Measurements from ENCODE around the gene DUOX2.

Gene DUOX2

GRCh38 chr15:45149060-45149459 lies 35.1 kb upstream of the DUOX2 start:
- peaks cover 10% of the 10 kb centered on the region for H3K36me3 ChIP-seq
- no peaks in the 10 kb centered on the region for H3K27me3 ChIP-seq
- no peak overlapping the region for H3K4me3 ChIP-seq (ENCODE audit: low read depth in 1 of 2, low read length in 1 of 2)
- TF ChIP-seq, protein P1, sequence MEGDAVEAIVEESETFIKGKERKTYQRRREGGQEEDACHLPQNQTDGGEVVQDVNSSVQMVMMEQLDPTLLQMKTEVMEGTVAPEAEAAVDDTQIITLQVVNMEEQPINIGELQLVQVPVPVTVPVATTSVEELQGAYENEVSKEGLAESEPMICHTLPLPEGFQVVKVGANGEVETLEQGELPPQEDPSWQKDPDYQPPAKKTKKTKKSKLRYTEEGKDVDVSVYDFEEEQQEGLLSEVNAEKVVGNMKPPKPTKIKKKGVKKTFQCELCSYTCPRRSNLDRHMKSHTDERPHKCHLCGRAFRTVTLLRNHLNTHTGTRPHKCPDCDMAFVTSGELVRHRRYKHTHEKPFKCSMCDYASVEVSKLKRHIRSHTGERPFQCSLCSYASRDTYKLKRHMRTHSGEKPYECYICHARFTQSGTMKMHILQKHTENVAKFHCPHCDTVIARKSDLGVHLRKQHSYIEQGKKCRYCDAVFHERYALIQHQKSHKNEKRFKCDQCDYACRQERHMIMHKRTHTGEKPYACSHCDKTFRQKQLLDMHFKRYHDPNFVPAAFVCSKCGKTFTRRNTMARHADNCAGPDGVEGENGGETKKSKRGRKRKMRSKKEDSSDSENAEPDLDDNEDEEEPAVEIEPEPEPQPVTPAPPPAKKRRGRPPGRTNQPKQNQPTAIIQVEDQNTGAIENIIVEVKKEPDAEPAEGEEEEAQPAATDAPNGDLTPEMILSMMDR (IDR thresholded peaks at IDR 0.05), result no peak
- H3K9me3 ChIP-seq, result no peaks in the 10 kb centered on the region
- H3K27ac ChIP-seq, result no peak overlapping the region
- H3K4me1 ChIP-seq (ENCODE audit: control insufficient read depth in 1 of 2, insufficient read depth in 1 of 2, low read depth in 1 of 2, low read length in 1 of 2), result no peaks in the 10 kb centered on the region

DNA sequence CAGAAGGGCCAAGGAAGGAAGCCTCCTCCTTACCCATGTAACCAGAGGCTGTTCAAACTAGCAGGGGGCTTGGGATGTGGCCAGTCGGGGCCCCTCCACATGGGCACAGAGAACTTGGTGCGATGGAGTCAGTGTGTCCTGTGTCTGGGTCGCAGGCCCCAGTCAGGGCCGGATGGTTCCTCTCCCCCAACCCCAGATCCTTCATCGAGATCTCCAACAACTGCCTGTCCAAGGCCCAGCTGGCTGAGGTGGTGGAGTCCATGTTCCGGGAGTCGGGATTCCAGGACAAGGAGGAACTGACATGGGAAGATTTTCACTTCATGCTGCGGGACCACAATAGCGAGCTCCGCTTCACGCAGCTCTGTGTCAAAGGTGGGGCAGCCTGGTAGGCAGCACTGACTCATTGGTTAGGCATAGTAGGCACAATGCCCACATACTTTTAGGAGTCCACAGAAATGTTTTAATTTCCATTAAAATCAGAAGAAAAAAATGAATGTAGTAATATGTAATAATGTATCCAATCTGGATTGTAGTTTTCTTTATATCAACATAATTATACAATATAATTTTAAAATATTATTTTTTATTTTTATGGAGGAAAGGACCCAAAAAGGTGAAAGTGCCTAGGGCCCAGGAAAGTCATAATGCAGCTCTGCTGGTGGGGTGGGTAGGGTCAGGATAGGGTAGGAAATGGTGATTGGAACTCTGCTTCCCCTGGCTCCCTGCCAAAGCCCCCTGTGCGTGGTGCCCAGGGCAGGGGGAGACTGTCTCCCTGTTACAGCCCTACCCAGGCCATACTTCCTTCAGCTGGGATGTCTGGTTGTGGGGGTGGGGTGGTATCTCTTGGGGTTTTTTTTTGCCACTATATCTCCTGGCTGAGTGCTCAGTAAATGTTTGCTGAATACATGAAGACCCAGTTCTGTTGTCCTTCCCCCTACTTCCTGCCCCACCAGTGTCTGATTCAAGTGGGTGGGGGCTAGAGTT lies 34.4 kb upstream of the DUOX2 start:
- H3K27me3 ChIP-seq, result no peaks in the 10 kb centered on the region

GRCh38 chr15:45147606-45148005 lies 33.6 kb upstream of the DUOX2 start:
- no peaks in the 10 kb centered on the region for H3K9me3 ChIP-seq
- no peaks in the 10 kb centered on the region for H3K27me3 ChIP-seq
- no peak overlapping the region for H3K4me3 ChIP-seq (ENCODE audit: low read depth in 1 of 2, low read length in 1 of 2)
- H3K27ac ChIP-seq, result no peak overlapping the region
- TF ChIP-seq, protein P1 (IDR thresholded peaks at IDR 0.05), result no peak
- H3K36me3 ChIP-seq, result peaks cover 10% of the 10 kb centered on the region
- H3K4me1 ChIP-seq (ENCODE audit: control insufficient read depth in 1 of 2, insufficient read depth in 1 of 2, low read depth in 1 of 2, low read length in 1 of 2), result no peaks in the 10 kb centered on the region

More for the DNA sequence above, 34.4 kb upstream of the DUOX2 start:
- Histone ChIP-seq H3K27ac (no peak overlapping the region), H3K9me3 (no peaks in the 10 kb centered on the region), H3K4me3 (ENCODE audit: low read depth in 1 of 2, low read length in 1 of 2) (no peak overlapping the region), H3K4me1 (ENCODE audit: control insufficient read depth in 1 of 2, insufficient read depth in 1 of 2, low read depth in 1 of 2, low read length in 1 of 2) (no peaks in the 10 kb centered on the region), H3K36me3 (peaks cover 10% of the 10 kb centered on the region)
- TF ChIP-seq, protein P1 (IDR thresholded peaks at IDR 0.05), result no peak

DNA sequence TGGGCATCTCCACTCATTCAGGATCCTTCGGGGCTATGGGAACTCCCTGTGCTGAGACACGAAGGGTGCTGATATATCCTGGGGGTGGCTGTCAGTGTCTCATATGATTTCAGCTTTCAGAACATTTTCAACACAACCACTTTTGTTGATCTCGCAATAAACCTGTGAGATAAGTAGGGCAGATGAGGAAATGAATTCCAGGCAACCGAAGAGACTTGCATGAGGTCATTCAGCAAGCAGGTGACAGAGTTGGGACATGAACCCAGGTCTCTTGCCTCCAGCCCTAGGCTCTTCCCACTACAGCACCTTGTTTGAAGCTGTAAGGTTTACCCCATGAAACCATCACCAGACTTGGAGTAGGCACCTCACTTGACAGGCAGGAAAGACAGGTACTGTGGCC lies 32.4 kb upstream of the DUOX2 start:
- no peak overlapping the region for H3K27ac ChIP-seq
- no peak overlapping the region for H3K4me3 ChIP-seq (ENCODE audit: low read depth in 1 of 2, low read length in 1 of 2)

DNA sequence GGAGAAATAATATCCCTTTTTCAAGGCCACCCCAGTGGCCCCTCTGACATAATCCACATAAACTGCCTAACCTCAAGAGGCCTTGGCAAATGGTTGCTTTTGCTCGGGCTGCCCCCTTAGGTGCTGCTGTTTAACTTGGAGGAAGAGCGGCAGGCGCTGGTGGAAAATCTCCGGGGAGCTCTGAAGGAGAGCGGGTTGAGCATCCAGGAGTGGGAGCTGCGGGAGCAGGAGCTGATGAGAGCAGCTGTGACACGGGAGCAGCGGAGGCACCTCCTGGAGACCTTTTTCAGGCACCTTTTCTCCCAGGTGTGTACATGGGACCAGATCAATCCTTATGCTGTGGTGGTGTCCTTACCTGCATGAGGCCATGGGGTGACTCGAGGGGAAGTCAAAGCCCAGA lies 30.8 kb upstream of the DUOX2 start:
- H3K36me3 ChIP-seq, result no peaks in the 10 kb centered on the region
- H3K4me1 ChIP-seq (ENCODE audit: control insufficient read depth in 1 of 2, insufficient read depth in 1 of 2, low read depth in 1 of 2, low read length in 1 of 2), result no peaks in the 10 kb centered on the region
- no peak overlapping the region for H3K4me3 ChIP-seq (ENCODE audit: low read depth in 1 of 2, low read length in 1 of 2)

More for the DNA sequence above, 32.4 kb upstream of the DUOX2 start:
- H3K27me3 ChIP-seq, result no peaks in the 10 kb centered on the region
- no peaks in the 10 kb centered on the region for H3K36me3 ChIP-seq
- no peaks in the 10 kb centered on the region for H3K4me1 ChIP-seq (ENCODE audit: control insufficient read depth in 1 of 2, insufficient read depth in 1 of 2, low read depth in 1 of 2, low read length in 1 of 2)
- H3K9me3 ChIP-seq, result no peaks in the 10 kb centered on the region
- TF ChIP-seq, protein P1 (IDR thresholded peaks at IDR 0.05), result no peak

More for the DNA sequence above, 30.8 kb upstream of the DUOX2 start:
- Histone ChIP-seq H3K27ac (no peak overlapping the region), H3K9me3 (no peaks in the 10 kb centered on the region), H3K27me3 (no peaks in the 10 kb centered on the region)
- TF ChIP-seq, protein P1 (IDR thresholded peaks at IDR 0.05), result no peak

All from neutrophil (primary cell).